H1 (cell line): ENCODE results near the gene ZRANB1. TPM values are rescaled to one million over a fixed set of nuclear protein-coding genes. Genes with fewer than 3 reads are reported as not detected.

Source experiments
- CTCF ChIA-PET: fragments of 300-600 bp; sonication (Branson Sonifier 250); formaldehyde crosslinking; loops from one replicate; lab custom pipeline; 2021; ENCODE audit not compliant: partially characterized antibody; lab: Charles Lee
- POLR2A ChIA-PET: fragments of 300-600 bp; sonication (Branson Sonifier 250); formaldehyde crosslinking; loops from one replicate; lab custom pipeline; 2021; ENCODE audit warnings: inconsistent platforms; ENCODE audit not compliant: partially characterized antibody; lab: Charles Lee
- DNase-seq, 2 experiments: peaks; one replicate each; pipeline versions ENCODE4 v3.0.0 to v3.0.0-alpha.2; 2010 to 2022; ENCODE audit warnings: low spot score in 2 of 2, low read depth in 1 of 2, mixed read lengths in 1 of 2
- FAIRE-seq: peaks from 2 replicates; lab custom pipeline; 2011; peaks lifted over from hg19 to GRCh38; lab: Jason Lieb, UNC
- H2AFZ ChIP-seq: 2 replicates; pipeline ENCODE4 v1.8.1; 2012; ENCODE audit warnings: low read length, inconsistent platforms
- H2AK5ac ChIP-seq: 2 replicates; pipeline ENCODE4 v1.6.1; 2013; ENCODE audit warnings: low read depth, low read length
- H2BK120ac ChIP-seq: replicated peaks from 2 replicates; pipeline ENCODE3; 2013; ENCODE audit warnings: low read depth, low read length, inconsistent platforms
- H2BK12ac ChIP-seq: 2 replicates; pipeline ENCODE4 v1.6.1; 2013; ENCODE audit warnings: low read depth, low read length
- H2BK15ac ChIP-seq: 2 replicates; pipeline ENCODE4 v1.6.1; 2013; ENCODE audit warnings: low read length
- H2BK20ac ChIP-seq: 2 replicates; pipeline ENCODE4 v1.6.1; 2013; ENCODE audit warnings: low read length
- H2BK5ac ChIP-seq: 2 replicates; pipeline ENCODE4 v1.6.1; 2013; ENCODE audit warnings: low read depth, low read length
- H3K14ac ChIP-seq: 2 replicates; pipeline ENCODE4 v1.6.1; 2013; ENCODE audit warnings: inconsistent platforms; ENCODE audit not compliant: insufficient read length
- H3K18ac ChIP-seq: 2 replicates; pipeline ENCODE4 v1.6.1; 2013; ENCODE audit warnings: low read length; ENCODE audit errors: extremely low read depth
- H3K23ac ChIP-seq: 2 replicates; pipeline ENCODE4 v1.6.1; 2013; ENCODE audit warnings: inconsistent platforms; ENCODE audit not compliant: insufficient read length
- H3K23me2 ChIP-seq: 2 replicates; pipeline ENCODE4 v1.6.1; 2013; ENCODE audit warnings: low read depth, low read length
- H3K27ac ChIP-seq: 2 replicates; pipeline ENCODE4 v1.6.1; 2011; ENCODE audit warnings: low read depth, low read length, inconsistent platforms
- H3K27me3 ChIP-seq, 4 experiments: replicated peaks in 1 of 4; 1 replicate in 1 of 4; 2 replicates in 3 of 4; pipeline versions ENCODE4 v1.6.1 to v1.8.1; 2011 to 2013; ENCODE audit warnings: low read length in 3 of 4, mild to moderate bottlenecking in 3 of 4, inconsistent platforms in 2 of 4, mixed read lengths in 2 of 4, moderate library complexity in 1 of 4; ENCODE audit not compliant: control insufficient read depth in 3 of 4, insufficient read depth in 3 of 4; ENCODE audit errors: extremely low read depth in 1 of 4
- H3K36me3 ChIP-seq, 4 experiments: 2 replicates each; pipeline versions ENCODE4 v1.6.1 to v1.8.1; 2011 to 2013; ENCODE audit warnings: mild to moderate bottlenecking in 4 of 4, low read length in 3 of 4, moderate library complexity in 2 of 4, control low read depth in 1 of 4, inconsistent platforms in 1 of 4; ENCODE audit not compliant: insufficient read depth in 4 of 4, control insufficient read depth in 2 of 4
- H3K4ac ChIP-seq: replicated peaks from 2 replicates; pipeline ENCODE3; 2013; ENCODE audit warnings: low read length, low read depth, mixed read lengths, inconsistent platforms; ENCODE audit not compliant: insufficient read length
- H3K4me1 ChIP-seq, 4 experiments: replicated peaks in 1 of 4; 1 replicate in 1 of 4; 2 replicates in 3 of 4; pipeline versions ENCODE4 v1.6.1 to v1.8.1; 2011 to 2013; ENCODE audit warnings: low read length in 3 of 4, inconsistent platforms in 2 of 4, mixed read lengths in 1 of 4; ENCODE audit not compliant: insufficient read depth in 4 of 4, control insufficient read depth in 3 of 4
- H3K4me2 ChIP-seq, 2 experiments: 2 replicates each; pipeline versions ENCODE4 v1.6.1 to v1.8.1; 2011 to 2013; ENCODE audit warnings: low read depth in 2 of 2, low read length in 2 of 2, control low read depth in 1 of 2, inconsistent platforms in 1 of 2, mild to moderate bottlenecking in 1 of 2; ENCODE audit not compliant: insufficient read depth in 1 of 2
- H3K4me3 ChIP-seq, 4 experiments: fragments of 200-600, 300-600 bp in 1 of 4; sonication (generic), shearing (Covaris generic), sonication (Bioruptor Twin) in 1 of 4; 2 replicates each; pipeline versions ENCODE4 v1.5.1 to v1.8.1; 2011 to 2016; ENCODE audit warnings: low read length in 4 of 4, low read depth in 3 of 4, control low read depth in 2 of 4, inconsistent platforms in 2 of 4, mild to moderate bottlenecking in 2 of 4, mixed read lengths in 1 of 4, moderate library complexity in 1 of 4; ENCODE audit not compliant: insufficient read depth in 2 of 4; ENCODE audit errors: extremely low read depth in 1 of 4
- H3K56ac ChIP-seq: replicated peaks from 2 replicates; pipeline ENCODE3; 2013; ENCODE audit warnings: low read depth, mild to moderate bottlenecking, mixed read lengths, low read length, inconsistent platforms; ENCODE audit not compliant: insufficient read length
- H3K79me1 ChIP-seq: 2 replicates; pipeline ENCODE4 v1.6.1; 2013; ENCODE audit warnings: low read depth, low read length, control low read depth
- H3K79me2 ChIP-seq, 2 experiments: 2 replicates each; pipeline versions ENCODE4 v1.6.1 to v1.8.1; 2012 to 2013; ENCODE audit warnings: low read length in 2 of 2, mild to moderate bottlenecking in 2 of 2, inconsistent platforms in 1 of 2; ENCODE audit not compliant: insufficient read depth in 2 of 2, control insufficient read depth in 1 of 2
- H3K9ac ChIP-seq, 4 experiments: replicated peaks in 1 of 4; 1 replicate in 1 of 4; 2 replicates in 3 of 4; pipeline versions ENCODE4 v1.6.1 to v1.8.1; 2011 to 2013; ENCODE audit warnings: low read depth in 3 of 4, low read length in 3 of 4, control low read depth in 2 of 4, mild to moderate bottlenecking in 2 of 4, moderate library complexity in 2 of 4, inconsistent platforms in 1 of 4; ENCODE audit errors: extremely low read depth in 1 of 4
- H3K9me3 ChIP-seq, 2 experiments: 2 replicates each; pipeline versions ENCODE4 v1.6.1 to v1.8.1; 2012 to 2013; ENCODE audit warnings: mild to moderate bottlenecking in 2 of 2, moderate library complexity in 2 of 2, control low read depth in 1 of 2, inconsistent platforms in 1 of 2, low read depth in 1 of 2, low read length in 1 of 2, mixed read lengths in 1 of 2; ENCODE audit not compliant: insufficient read depth in 2 of 2
- H4K20me1 ChIP-seq, 2 experiments: replicated peaks in 1 of 2; 2 replicates each; pipeline versions ENCODE3 to v1.8.1; 2011 to 2013; ENCODE audit warnings: inconsistent platforms in 2 of 2, low read length in 2 of 2, mild to moderate bottlenecking in 1 of 2; ENCODE audit not compliant: insufficient read depth in 2 of 2, control insufficient read depth in 1 of 2
- H4K5ac ChIP-seq: 2 replicates; pipeline ENCODE4 v1.6.1; 2013; ENCODE audit warnings: low read length, low read depth, mixed read lengths, inconsistent platforms; ENCODE audit not compliant: insufficient read length
- H4K8ac ChIP-seq: 2 replicates; pipeline ENCODE4 v1.8.0; 2013; ENCODE audit warnings: mild to moderate bottlenecking, moderate library complexity, low read length, inconsistent platforms; ENCODE audit not compliant: insufficient read depth; ENCODE audit errors: extremely low read depth
- H4K91ac ChIP-seq: replicated peaks from 2 replicates; pipeline ENCODE3; 2013; ENCODE audit warnings: low read length, mixed read lengths, inconsistent platforms; ENCODE audit not compliant: insufficient read length
- GTF2F1 ChIP-seq: IDR thresholded peaks from 2 replicates; pipeline ENCODE4 v1.6.1; 2012; ENCODE audit warnings: low read depth, low read length, improper control_type of control experiment, borderline replicate concordance
- WGBS, 2 experiments: shearing (Covaris generic) in 1 of 2; methylation state at CpG; one replicate each; pipeline versions ENCODE4 v1.1.6 to v1.1.7; 2013 to 2015; ENCODE audit warnings: low lambda C conversion rate in 2 of 2, mixed read lengths in 2 of 2, inconsistent platforms in 1 of 2, low coverage in 1 of 2, missing lambda C conversion rate in 1 of 2; ENCODE audit not compliant: insufficient replicate concordance in 2 of 2, insufficient coverage in 1 of 2, insufficient read length in 1 of 2; ENCODE audit errors: extremely low coverage in 1 of 2, missing lambda C conversion rate in 1 of 2; 5-methylcytosine and 5-hydroxymethylcytosine counted together
- polyA plus RNA-seq, 7 experiments: library from polyadenylated mRNA; depleted of rRNA in 3 of 7; stranded (reverse) in 5 of 7; unstranded in 2 of 7; fragments of >200 nt in 5 of 7; fragments of 200-250 nt in 2 of 7; gene quantifications; 1 replicate in 5 of 7; 2 replicates in 1 of 7; 4 replicates in 1 of 7; pipeline versions ENCODE4 v1.2.1 to v1.2.3, GENCODE V29; 2011 to 2013; ENCODE audit warnings: missing spikeins in 2 of 7, mixed read lengths in 2 of 7
- total RNA-seq: library from RNA; stranded (reverse); fragmentation: NEBNext Ultra II Directional; extraction: Animal tissue kit (Norgen Biotek cat#: 25700); gene quantifications from 2 replicates; pipeline ENCODE4 v1.2.1, GENCODE V29; 2021

Gene ZRANB1
- total and polyA plus RNA-seq, 2 of the 8 experiments (the other 6 are each of a cell fraction or from before 2014, with no cell fraction given) = 6.1 to 19.9 TPM

DNA sequence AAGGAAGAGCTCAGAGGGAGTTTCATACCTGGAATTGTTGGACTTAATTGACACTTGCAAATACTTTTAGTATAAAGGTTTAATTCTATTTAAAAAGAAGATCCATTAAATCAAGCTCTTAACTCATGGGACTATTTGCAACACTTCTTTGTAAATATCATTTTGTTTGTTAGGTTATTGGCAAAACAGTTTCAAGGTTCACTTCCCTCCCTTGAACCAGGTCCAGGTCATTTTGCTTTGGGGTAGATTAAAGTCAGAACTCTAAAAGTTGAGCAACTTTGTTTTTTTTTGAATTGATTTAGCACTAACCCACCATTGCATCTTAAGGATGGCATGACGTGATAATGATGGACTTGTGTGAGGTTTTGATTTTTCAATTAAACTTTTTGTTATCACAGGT lies 45.9 kb downstream of the ZRANB1 start:
- H3K18ac ChIP-seq = no peak overlapping the region
- H3K14ac ChIP-seq = no peak overlapping the region
- POLR2A ChIA-PET = interaction anchor here (1.0 to 1.5 kb wide), 3 partner anchors 9 to 269 kb away, joined by 3 read pairs; no protein-coding TSS in a partner anchor
- no peaks in the 10 kb centered on the region for H3K27me3 ChIP-seq
- H3K4me2 ChIP-seq = no peak overlapping the region
- H3K36me3 ChIP-seq = peaks cover 18 to 91% (median 47%) of the 10 kb centered on the region in 4 experiments
- DNase-seq (no peak), FAIRE-seq (no peak)
- H4K8ac ChIP-seq = no peak overlapping the region
- no peak for TF ChIP-seq GTF2F1
- H3K23ac ChIP-seq = no peak overlapping the region
- no peak overlapping the region for H2AFZ ChIP-seq
- H4K91ac ChIP-seq = no peak overlapping the region
- H4K20me1 ChIP-seq = peaks cover 11 to 16% of the 10 kb centered on the region in 2 experiments
- H2BK120ac ChIP-seq = no peak overlapping the region
- no peak overlapping the region for H2BK5ac ChIP-seq
- H3K79me2 ChIP-seq = no peaks in the 10 kb centered on the region
- H2BK20ac ChIP-seq = no peak overlapping the region
- no peaks in the 10 kb centered on the region for H3K9me3 ChIP-seq
- no peak overlapping the region for H2AK5ac ChIP-seq
- H3K79me1 ChIP-seq = no peaks in the 10 kb centered on the region
- H4K5ac ChIP-seq = no peak overlapping the region
- no peak overlapping the region for H3K56ac ChIP-seq
- no peak overlapping the region for H2BK15ac ChIP-seq
- H3K27ac ChIP-seq = no peak overlapping the region
- H3K4me1 ChIP-seq = no peaks in the 10 kb centered on the region
- CTCF ChIA-PET = interaction anchor here (0.9 to 1.2 kb wide), 3 partner anchors 60 to 459 kb away, joined by 3 to 4 read pairs (median 3); no protein-coding TSS in a partner anchor
- no peak overlapping the region for H3K4me3 ChIP-seq
- WGBS, 2 experiments = 93% methylated on average over 1 of the region's 1 CpG; no CpG with 5 or more reads in 1 of the 2 experiments
- no peak overlapping the region for H3K4ac ChIP-seq
- no peak overlapping the region for H2BK12ac ChIP-seq
- no peak overlapping the region for H3K9ac ChIP-seq
- H3K23me2 ChIP-seq = no peaks in the 10 kb centered on the region
